Spleen (tissue), 11 donors: Measurements from ENCODE around the gene MARK2. TPM values are rescaled to one million over a fixed set of nuclear protein-coding genes. Genes with fewer than 3 reads are reported as not detected.
A peak's percentile ranks its signal among the peaks of the same experiment; 100 is the strongest.

Experiments
- DNase-seq: peaks from one replicate; pipeline ENCODE4 v3.0.0-alpha.2; 2020
- H3K27ac ChIP-seq, 8 donors: fragments of 200-600 bp; sonication (generic) in 7 of 8; 1 replicate in 4 of 8; 2 replicates in 4 of 8; pipeline versions ENCODE4 v1.5.0 to v1.8.0; 2016 to 2021; ENCODE audit warnings: inconsistent platforms in 4 of 8, mild to moderate bottlenecking in 4 of 8, moderate library complexity in 1 of 8
- H3K27me3 ChIP-seq, 7 donors: fragments of 200-600 bp; sonication (generic) in 6 of 7; replicated peaks in 1 of 7; 1 replicate in 4 of 7; 2 replicates in 3 of 7; pipeline versions ENCODE4 v1.5.0 to v1.8.0; 2016 to 2021; ENCODE audit warnings: inconsistent platforms in 3 of 7, mild to moderate bottlenecking in 1 of 7
- H3K36me3 ChIP-seq, 6 donors: fragments of 200-600 bp; sonication (generic) in 5 of 6; 1 replicate in 4 of 6; 2 replicates in 2 of 6; pipeline versions ENCODE4 v1.5.0 to v1.8.0; 2016 to 2021; ENCODE audit warnings: inconsistent platforms in 2 of 6
- H3K4me1 ChIP-seq, 6 donors: fragments of 200-600 bp; sonication (generic) in 5 of 6; 1 replicate in 3 of 6; 2 replicates in 3 of 6; pipeline versions ENCODE4 v1.5.0 to v1.8.0; 2016 to 2021; ENCODE audit warnings: inconsistent platforms in 3 of 6
- H3K4me3 ChIP-seq, 8 donors: fragments of 200-600 bp; sonication (generic) in 7 of 8; 1 replicate in 4 of 8; 2 replicates in 4 of 8; pipeline versions ENCODE4 v1.5.0 to v1.8.0; 2016 to 2021; ENCODE audit warnings: inconsistent platforms in 4 of 8, mild to moderate bottlenecking in 4 of 8, moderate library complexity in 2 of 8
- H3K9me3 ChIP-seq, 8 donors: fragments of 200-600 bp; sonication (generic) in 7 of 8; 1 replicate in 4 of 8; 2 replicates in 4 of 8; pipeline versions ENCODE4 v1.5.0 to v1.8.0; 2016 to 2021; ENCODE audit warnings: inconsistent platforms in 4 of 8
- POLR2A ChIP-seq, 3 donors: fragments of 450-650 bp; IDR thresholded peaks; one replicate each; pipeline ENCODE4 v1.5.1; 2017; ENCODE audit warnings: antibody characterized with exemption in 3 of 3, mild to moderate bottlenecking in 1 of 3
- POLR2AphosphoS5 ChIP-seq, 3 donors: sonication (generic); formaldehyde crosslinking; IDR thresholded peaks; one replicate each; pipeline ENCODE4 v1.5.1; 2017; ENCODE audit warnings: antibody characterized with exemption in 3 of 3
- WGBS, 5 donors: extraction: QIAGEN DNeasy Blood & Tissue Kit in 3 of 5; methylation state at CpG; one replicate each; pipeline versions ENCODE4 v1.1.5 to v1.1.7; 2013 to 2018; 5-methylcytosine and 5-hydroxymethylcytosine counted together
- intact Hi-C: fragments of 100-400 bp; cut with DNase I; formaldehyde crosslinking; loops from one replicate; pipeline ENCODE4 v1.15.0; 2023; ENCODE audit warnings: low total_unique reads
- polyA plus RNA-seq, 3 donors: library from polyadenylated mRNA; stranded (reverse); fragments of 200-250 nt; gene quantifications; one replicate each; pipeline ENCODE4 v1.2.1, GENCODE V29; 2013
- total RNA-seq, 7 donors: library from RNA; depleted of rRNA in 3 of 7; stranded (reverse); fragments of >200 nt in 3 of 7; fragmentation: NEBNext Ultra II Directional in 4 of 7; extraction: Animal tissue kit (Norgen Biotek cat#: 25700) in 4 of 7; gene quantifications; one replicate each; pipeline versions ENCODE4 v1.1.0 to v1.2.1, GENCODE V29; 2016 to 2021
- TF ChIP-seq, protein P1 (sequence below), 11 experiments: fragments of 200-600 bp in 7 of 11; fragments of 450-650 bp in 4 of 11; sonication (generic) in 4 of 11; IDR thresholded peaks in 8 of 11; conservative IDR thresholded peaks in 3 of 11; 1 replicate in 7 of 11; 2 replicates in 4 of 11; pipeline versions ENCODE4 v1.4.0 to v1.8.0; 2016 to 2021; ENCODE audit warnings: antibody characterized with exemption in 11 of 11, inconsistent platforms in 4 of 11, mild to moderate bottlenecking in 1 of 11
- donor health status: healthy with polysubstance abuse.
- donor health status: DM: no; HTN: no; CAD: no; lungs with moderate emphysema.
- donor health status: DM: no; HTN: no; CAD: no.
- donor health status: Bipolar disorder and iron deficiency.
- donor health status: healthy.
- donor health status: DM: no; HTN: no; CAD: no.
- donor health status: DM: yes; HTN: yes; CAD: no.

MARK2 gene
- total and polyA plus RNA-seq, 10 donors, result 6.9 to 67.3 (median 45.3) TPM

DNA sequence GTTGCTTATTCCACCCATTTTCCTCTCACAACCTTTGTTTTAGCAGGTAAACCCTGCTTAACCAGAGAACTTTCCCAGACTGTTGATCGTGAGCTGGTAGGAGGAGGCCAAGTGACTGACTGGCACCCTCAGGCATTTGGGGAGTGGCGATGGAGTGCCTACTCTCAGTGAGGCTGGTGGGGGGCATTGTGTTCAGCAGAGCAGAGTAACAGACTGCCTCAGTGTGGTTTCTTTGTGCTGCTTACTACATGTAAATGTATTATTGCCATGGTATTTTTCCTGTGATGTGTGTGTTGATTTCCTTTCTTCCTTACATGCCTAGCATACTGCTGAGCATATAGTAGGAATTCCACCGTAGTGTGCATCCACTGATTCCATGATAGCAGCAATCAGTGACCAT lies 2.6 kb downstream of the MARK2 start:
- Histone ChIP-seq H3K27ac (peak overlapping the region in 3 of 8 donors; percentile 96 to 99 (median 97)), H3K4me3 (peak overlapping the region in 6 of 8 donors; percentile 6 to 99 (median 92)), H3K36me3 (peaks cover 0 to 53% (median 11%) of the 10 kb centered on the region in 6 donors), H3K9me3 (no peaks in the 10 kb centered on the region), H3K27me3 (no peaks in the 10 kb centered on the region), H3K4me1 (peaks cover 38 to 89% (median 78%) of the 10 kb centered on the region in 6 donors)
- no peak for DNase-seq
- 47 to 77% (median 57%) methylated on average over 3 of the region's 3 CpGs for WGBS, 5 donors
- intact Hi-C loops, result loop anchor here (5.0 kb wide), 1 partner anchor 36 kb away; no protein-coding TSS in a partner anchor
- TF ChIP-seq POLR2A (IDR thresholded peaks at IDR 0.05), result no peak
- TF ChIP-seq, protein P1, sequence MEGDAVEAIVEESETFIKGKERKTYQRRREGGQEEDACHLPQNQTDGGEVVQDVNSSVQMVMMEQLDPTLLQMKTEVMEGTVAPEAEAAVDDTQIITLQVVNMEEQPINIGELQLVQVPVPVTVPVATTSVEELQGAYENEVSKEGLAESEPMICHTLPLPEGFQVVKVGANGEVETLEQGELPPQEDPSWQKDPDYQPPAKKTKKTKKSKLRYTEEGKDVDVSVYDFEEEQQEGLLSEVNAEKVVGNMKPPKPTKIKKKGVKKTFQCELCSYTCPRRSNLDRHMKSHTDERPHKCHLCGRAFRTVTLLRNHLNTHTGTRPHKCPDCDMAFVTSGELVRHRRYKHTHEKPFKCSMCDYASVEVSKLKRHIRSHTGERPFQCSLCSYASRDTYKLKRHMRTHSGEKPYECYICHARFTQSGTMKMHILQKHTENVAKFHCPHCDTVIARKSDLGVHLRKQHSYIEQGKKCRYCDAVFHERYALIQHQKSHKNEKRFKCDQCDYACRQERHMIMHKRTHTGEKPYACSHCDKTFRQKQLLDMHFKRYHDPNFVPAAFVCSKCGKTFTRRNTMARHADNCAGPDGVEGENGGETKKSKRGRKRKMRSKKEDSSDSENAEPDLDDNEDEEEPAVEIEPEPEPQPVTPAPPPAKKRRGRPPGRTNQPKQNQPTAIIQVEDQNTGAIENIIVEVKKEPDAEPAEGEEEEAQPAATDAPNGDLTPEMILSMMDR (IDR thresholded peaks at IDR 0.05 in 8 of 11, conservative IDR thresholded peaks at IDR 0.05 in 3 of 11), result no peak
- TF ChIP-seq POLR2AphosphoS5 (IDR thresholded peaks at IDR 0.05), result no peak

GRCh38 chr11:63843041-63843440 lies 4.1 kb downstream of the MARK2 start:
- TF ChIP-seq POLR2AphosphoS5 (IDR thresholded peaks at IDR 0.05) (no peak), POLR2A (IDR thresholded peaks at IDR 0.05) (no peak)
- TF ChIP-seq, protein P1 (IDR thresholded peaks at IDR 0.05 in 8 of 11, conservative IDR thresholded peaks at IDR 0.05 in 3 of 11), result no peak
- Histone ChIP-seq H3K9me3 (no peaks in the 10 kb centered on the region), H3K36me3 (peaks cover 0 to 66% (median 11%) of the 10 kb centered on the region in 6 donors), H3K4me3 (no peak overlapping the region), H3K27ac (peak overlapping the region in 3 of 8 donors; percentile 22 to 99 (median 39)), H3K27me3 (no peaks in the 10 kb centered on the region), H3K4me1 (peaks cover 37 to 90% (median 78%) of the 10 kb centered on the region in 6 donors)
- no peak for DNase-seq
- 27 to 64% (median 44%) methylated on average over 1 of the region's 1 CpG for WGBS, 5 donors
- intact Hi-C loops, result loop anchor here (5.0 kb wide), 1 partner anchor 34 kb away; no protein-coding TSS in a partner anchor

GRCh38 chr11:63844836-63845235 lies 5.9 kb downstream of the MARK2 start:
- H3K4me1 ChIP-seq, result peaks cover 39 to 100% (median 82%) of the 10 kb centered on the region in 6 donors
- intact Hi-C loops, result loop anchor here (5.0 kb wide), 1 partner anchor 32 kb away; no protein-coding TSS in a partner anchor
- 83 to 92% (median 88%) methylated on average over 4 of the region's 4 CpGs for WGBS, 5 donors
- H3K4me3 ChIP-seq, result no peak overlapping the region
- TF ChIP-seq POLR2A (IDR thresholded peaks at IDR 0.05) (no peak), POLR2AphosphoS5 (IDR thresholded peaks at IDR 0.05) (no peak)
- TF ChIP-seq, protein P1 (IDR thresholded peaks at IDR 0.05 in 8 of 11, conservative IDR thresholded peaks at IDR 0.05 in 3 of 11), result no peak
- peaks cover 0 to 83% (median 11%) of the 10 kb centered on the region in 6 donors for H3K36me3 ChIP-seq
- no peaks in the 10 kb centered on the region for H3K27me3 ChIP-seq
- peak overlapping the region in 7 of 8 donors; percentile 26 to 99 (median 52) for H3K27ac ChIP-seq
- DNase-seq, result no peak
- H3K9me3 ChIP-seq, result no peaks in the 10 kb centered on the region

DNA sequence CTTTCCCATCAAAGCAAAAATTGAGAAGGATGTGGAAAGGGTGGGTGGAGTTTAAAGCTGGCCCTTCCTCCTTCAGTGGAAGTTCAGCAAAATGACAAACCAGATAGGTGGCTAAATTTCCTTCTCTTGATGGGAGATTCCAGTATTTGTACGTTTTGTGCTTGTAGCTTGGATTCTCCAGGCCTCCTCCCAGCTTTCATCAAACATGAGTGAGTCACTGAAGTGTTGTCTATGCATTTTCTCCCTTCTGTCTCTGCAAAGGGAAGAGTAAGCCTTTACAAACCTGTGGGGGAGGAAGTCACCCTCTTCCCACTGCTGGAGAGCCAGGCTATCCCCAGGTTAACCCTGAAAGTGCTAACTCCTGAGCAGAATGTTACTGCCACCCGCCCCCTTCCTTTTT lies 6.4 kb downstream of the MARK2 start:
- intact Hi-C loops, result no loop called here
- WGBS, 5 donors, result 43 to 65% (median 53%) methylated on average over 2 of the region's 2 CpGs
- peak overlapping the region in 7 of 8 donors; percentile 26 to 99 (median 52) for H3K27ac ChIP-seq

More for the DNA sequence above, 6.4 kb downstream of the MARK2 start:
- no peaks in the 10 kb centered on the region for H3K9me3 ChIP-seq
- H3K36me3 ChIP-seq, result peaks cover 0 to 86% (median 11%) of the 10 kb centered on the region in 6 donors
- H3K4me3 ChIP-seq, result no peak overlapping the region
- peaks cover 39 to 100% (median 81%) of the 10 kb centered on the region in 6 donors for H3K4me1 ChIP-seq
- TF ChIP-seq POLR2AphosphoS5 (IDR thresholded peaks at IDR 0.05) (no peak), POLR2A (IDR thresholded peaks at IDR 0.05) (no peak)
- TF ChIP-seq, protein P1 (IDR thresholded peaks at IDR 0.05 in 8 of 11, conservative IDR thresholded peaks at IDR 0.05 in 3 of 11), result no peak
- H3K27me3 ChIP-seq, result no peaks in the 10 kb centered on the region
- DNase-seq, result no peak
